Measurements from ENCODE around the gene TBC1D16.

Gene TBC1D16

GRCh38 chr17:79941088-79942010 lies 94.3 kb downstream of the TBC1D16 start:
- DNase-seq, result no peak

- DNase-seq, result no peak
These were observed 95.1 kb downstream of the TBC1D16 start for GRCh38 chr17:79940459-79941087.

GRCh38 chr17:79939755-79940458 lies 95.8 kb downstream of the TBC1D16 start:
- no peak for DNase-seq

GRCh38 chr17:79939094-79939435 lies 96.6 kb downstream of the TBC1D16 start:
- no peak for DNase-seq

GRCh38 chr17:79938336-79939093 lies 97.2 kb downstream of the TBC1D16 start:
- no peak for DNase-seq

GRCh38 chr17:79937391-79938335 lies 98.0 kb downstream of the TBC1D16 start:
- peak in 1 of 58 donors; percentile 46 for DNase-seq

- no peak for DNase-seq
These were observed 98.9 kb downstream of the TBC1D16 start for GRCh38 chr17:79936641-79937381.

GRCh38 chr17:79936050-79936449 lies 99.6 kb downstream of the TBC1D16 start:
- no peak for DNase-seq

GRCh38 chr17:79935197-79935885 lies 100.3 kb downstream of the TBC1D16 start:
- DNase-seq, result no peak

- no peak for DNase-seq
These were observed 101.1 kb downstream of the TBC1D16 start for GRCh38 chr17:79934653-79934970.

- peak in 41 of 58 donors; percentile 9 to 74 (median 41) for DNase-seq
These were observed 101.6 kb downstream of the TBC1D16 start for GRCh38 chr17:79933863-79934652.

GRCh38 chr17:79932451-79933306 lies 103.0 kb downstream of the TBC1D16 start:
- DNase-seq, result no peak

GRCh38 chr17:79931817-79932309 lies 103.8 kb downstream of the TBC1D16 start:
- no peak for DNase-seq

- no peak for DNase-seq
These were observed 104.5 kb downstream of the TBC1D16 start for GRCh38 chr17:79930877-79931816.

- no peak for DNase-seq
These were observed 105.4 kb downstream of the TBC1D16 start for GRCh38 chr17:79930062-79930876.
